ENCODE results near the gene SBK2.

DNA sequence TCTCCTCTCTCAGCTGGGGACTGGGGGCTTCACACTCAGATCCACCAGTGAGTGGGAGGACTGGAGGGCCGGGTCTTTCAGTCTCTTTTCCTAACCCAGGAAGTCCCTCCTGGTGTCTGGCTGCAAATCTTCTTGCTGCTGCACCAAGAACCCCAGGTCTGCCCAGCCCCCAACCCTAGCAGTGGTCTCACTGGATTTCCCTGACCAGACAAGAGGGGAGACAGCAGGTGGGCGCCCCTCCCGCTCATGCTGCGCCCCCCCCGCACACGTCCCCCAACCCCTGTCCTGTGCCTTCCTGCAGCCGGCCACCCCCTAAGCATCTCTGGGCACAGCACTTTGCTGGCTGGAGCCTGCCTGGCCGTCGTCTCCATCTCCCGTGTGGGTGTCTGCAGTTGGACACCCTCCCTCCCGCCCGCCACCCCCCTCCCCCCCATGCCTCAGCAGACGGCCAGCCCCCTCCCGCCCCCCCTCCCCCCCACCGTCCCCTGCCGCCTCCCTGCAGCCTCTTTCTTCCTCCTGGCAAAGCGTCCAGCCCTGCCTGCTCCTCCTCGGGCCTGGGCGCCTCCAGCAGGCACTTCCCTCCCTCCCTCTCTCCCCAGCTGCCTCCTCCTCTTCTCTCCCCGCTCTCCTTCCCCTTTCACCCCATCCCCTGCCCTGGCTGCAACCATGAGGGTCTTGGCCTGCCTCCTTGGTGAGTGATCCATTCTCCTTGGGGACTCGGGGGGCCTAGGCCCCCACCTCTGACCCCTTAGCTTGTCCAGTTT lies 48.8 kb downstream of the SBK2 start, which contains the start of gene SSC5D:
- TF ChIP-seq, protein P1, sequence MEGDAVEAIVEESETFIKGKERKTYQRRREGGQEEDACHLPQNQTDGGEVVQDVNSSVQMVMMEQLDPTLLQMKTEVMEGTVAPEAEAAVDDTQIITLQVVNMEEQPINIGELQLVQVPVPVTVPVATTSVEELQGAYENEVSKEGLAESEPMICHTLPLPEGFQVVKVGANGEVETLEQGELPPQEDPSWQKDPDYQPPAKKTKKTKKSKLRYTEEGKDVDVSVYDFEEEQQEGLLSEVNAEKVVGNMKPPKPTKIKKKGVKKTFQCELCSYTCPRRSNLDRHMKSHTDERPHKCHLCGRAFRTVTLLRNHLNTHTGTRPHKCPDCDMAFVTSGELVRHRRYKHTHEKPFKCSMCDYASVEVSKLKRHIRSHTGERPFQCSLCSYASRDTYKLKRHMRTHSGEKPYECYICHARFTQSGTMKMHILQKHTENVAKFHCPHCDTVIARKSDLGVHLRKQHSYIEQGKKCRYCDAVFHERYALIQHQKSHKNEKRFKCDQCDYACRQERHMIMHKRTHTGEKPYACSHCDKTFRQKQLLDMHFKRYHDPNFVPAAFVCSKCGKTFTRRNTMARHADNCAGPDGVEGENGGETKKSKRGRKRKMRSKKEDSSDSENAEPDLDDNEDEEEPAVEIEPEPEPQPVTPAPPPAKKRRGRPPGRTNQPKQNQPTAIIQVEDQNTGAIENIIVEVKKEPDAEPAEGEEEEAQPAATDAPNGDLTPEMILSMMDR (conservative IDR thresholded peaks at IDR 0.05 in 1 of 2, IDR thresholded peaks at IDR 0.05 in 1 of 2; ENCODE audit: low read depth in 1 of 2, low read length in 2 of 2), result no peak
- no peak for TF ChIP-seq EZH2 (IDR thresholded peaks at IDR 0.05; ENCODE audit: low read length, missing control alignments)
